SK-N-SH (cell line): ENCODE measurements around the gene NSUN4.

Experiments
- CTCF ChIP-seq: fragments of 200-600 bp; sonication (generic); IDR thresholded peaks from 2 replicates; pipeline ENCODE4 v1.6.1; 2017; ENCODE audit warnings: antibody characterized with exemption, mild to moderate bottlenecking, moderate library complexity
- EP300 ChIP-seq, 2 experiments: IDR thresholded peaks; 2 replicates each; pipeline versions ENCODE4 v1.4.0 to v1.6.1; 2012; ENCODE audit warnings: borderline replicate concordance in 1 of 2, low read depth in 1 of 2, low read length in 1 of 2
- FOXM1 ChIP-seq: IDR thresholded peaks from 2 replicates; pipeline ENCODE4 v1.4.0; 2012; ENCODE audit warnings: low read depth, mild to moderate bottlenecking
- GABPA ChIP-seq: IDR thresholded peaks from 2 replicates; pipeline ENCODE4 v1.4.0; 2012; ENCODE audit warnings: low read depth, mild to moderate bottlenecking
- GATA2 ChIP-seq: sonication (generic); formaldehyde crosslinking; IDR thresholded peaks from 2 replicates; pipeline ENCODE4 v1.5.0; 2020; ENCODE audit warnings: mild to moderate bottlenecking, missing genetic modification reagents
- JUND ChIP-seq: IDR thresholded peaks from 2 replicates; pipeline ENCODE4 v1.4.0; 2012
- POLR2AphosphoS5 ChIP-seq: IDR thresholded peaks from 2 replicates; pipeline ENCODE4 v1.6.1; 2012; ENCODE audit warnings: low read depth, low read length
- RAD21 ChIP-seq: IDR thresholded peaks from 2 replicates; pipeline ENCODE4 v1.6.1; 2012; ENCODE audit warnings: mild to moderate bottlenecking, low read length
- REST ChIP-seq: IDR thresholded peaks from 2 replicates; pipeline ENCODE4 v1.6.1; 2012; ENCODE audit warnings: mild to moderate bottlenecking, low read depth, low read length, moderate library complexity
- RFX5 ChIP-seq: IDR thresholded peaks from 2 replicates; pipeline ENCODE4 v1.6.1; 2012; ENCODE audit warnings: mild to moderate bottlenecking, improper control_type of control experiment, low read length
- TEAD4 ChIP-seq: IDR thresholded peaks from 2 replicates; pipeline ENCODE4 v1.4.0; 2012; ENCODE audit warnings: mild to moderate bottlenecking, borderline replicate concordance; ENCODE audit not compliant: insufficient read depth

- TF ChIP-seq CTCF: no peak
- TF ChIP-seq RAD21: no peak
- TF ChIP-seq REST: no peak
- no peak for TF ChIP-seq EP300 (IDR thresholded peaks at IDR 0.05; ENCODE audit: borderline replicate concordance in 1 of 2, low read depth in 1 of 2, low read length in 1 of 2)
- no peak for TF ChIP-seq POLR2AphosphoS5
- no peak for TF ChIP-seq RFX5
- no peak for TF ChIP-seq GABPA
- TF ChIP-seq TEAD4: no peak
- no peak for TF ChIP-seq FOXM1
- TF ChIP-seq GATA2 (CRISPR knock-in tag): no peak
- TF ChIP-seq JUND: no peak
These were observed 58.7 kb downstream of the NSUN4 start for GRCh38 chr1:46399307-46399706.
